Measurements from ENCODE around the gene NDUFAF8. TPM values are rescaled to one million over a fixed set of nuclear protein-coding genes. Genes with fewer than 3 reads are reported as not detected.
A peak's percentile ranks its signal among the peaks of the same experiment; 100 is the strongest.

Gene NDUFAF8
- polyA plus RNA-seq, 2 of the 4 experiments (the other 2 are of a cell fraction) = 179 to 308 TPM

DNA sequence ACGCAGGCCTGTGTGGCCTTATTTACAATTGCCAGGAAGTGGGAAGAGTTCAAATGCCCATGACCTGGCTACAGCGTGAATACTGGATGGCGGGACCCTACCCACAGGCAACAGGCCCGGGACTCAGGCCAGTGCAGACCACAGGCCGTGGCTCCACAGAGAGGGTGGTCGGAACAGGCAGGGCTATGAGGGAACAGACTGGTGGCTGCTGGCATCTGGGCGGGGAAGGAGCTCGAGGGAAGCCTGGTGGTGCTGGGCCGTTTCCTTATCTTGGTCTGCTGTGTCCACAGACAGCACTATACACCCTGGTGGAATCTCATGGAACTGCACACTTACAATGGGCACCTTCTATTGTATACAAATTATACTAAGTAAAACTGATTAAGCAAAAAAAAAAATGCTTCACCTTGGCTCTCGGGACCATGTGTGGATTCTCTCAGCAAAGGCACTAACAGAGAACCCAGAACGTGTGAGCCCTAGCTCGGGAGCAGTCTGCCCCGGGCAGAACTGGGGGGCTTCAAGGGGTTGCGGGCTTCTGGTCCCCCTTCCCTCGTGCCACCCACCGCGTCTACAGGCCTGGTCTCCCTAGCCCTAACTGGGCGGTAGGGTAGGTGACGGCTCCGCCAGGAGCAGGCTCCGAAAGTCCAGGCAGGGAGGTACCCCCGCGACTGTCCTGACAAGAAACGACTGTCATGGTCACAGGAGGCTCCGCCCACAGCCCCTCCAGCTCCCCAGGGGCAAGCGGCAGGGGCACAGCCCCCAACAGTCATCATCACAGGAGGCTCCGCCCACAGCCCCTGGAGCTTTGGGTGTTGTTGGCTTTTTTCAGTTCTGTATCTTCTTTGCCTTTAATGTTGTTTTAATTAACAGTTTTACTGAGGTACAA, 38.2 kb upstream of the NDUFAF8 start:
- ChIA-PET POLR2A (interaction anchor here (0.6 kb wide), 1 partner anchor 24 kb away, joined by 3 read pairs; no protein-coding TSS in a partner anchor), CTCF (interaction anchor here (0.5 to 13.7 kb wide), 36 partner anchors 10 to 975 kb away, joined by 3 to 175 read pairs (median 4); partner anchors contain the start of gene BAHCC1)
- FAIRE-seq = peak; percentile 88
- no peak overlapping the region for H3K4me3 ChIP-seq
- peak overlapping the region in 1 of 2 experiments; percentile 66; a peak in 2 of 6 replicates for H3K27ac ChIP-seq
- WGBS (ENCODE audit: missing lambda C conversion rate) = 65% methylated on average over 27 of the region's 27 CpGs
- no peaks in the 10 kb centered on the region for H3K4me1 ChIP-seq
- no peaks in the 10 kb centered on the region for H3K9me3 ChIP-seq
- peak; percentile 86 to 96 for ATAC-seq
- DNase-seq (ENCODE audit: low read depth in 1 of 2, low spot score in 1 of 2) = peak; percentile 81 to 92
- H3K4me2 ChIP-seq = no peak overlapping the region
- TF ChIP-seq, protein P1, sequence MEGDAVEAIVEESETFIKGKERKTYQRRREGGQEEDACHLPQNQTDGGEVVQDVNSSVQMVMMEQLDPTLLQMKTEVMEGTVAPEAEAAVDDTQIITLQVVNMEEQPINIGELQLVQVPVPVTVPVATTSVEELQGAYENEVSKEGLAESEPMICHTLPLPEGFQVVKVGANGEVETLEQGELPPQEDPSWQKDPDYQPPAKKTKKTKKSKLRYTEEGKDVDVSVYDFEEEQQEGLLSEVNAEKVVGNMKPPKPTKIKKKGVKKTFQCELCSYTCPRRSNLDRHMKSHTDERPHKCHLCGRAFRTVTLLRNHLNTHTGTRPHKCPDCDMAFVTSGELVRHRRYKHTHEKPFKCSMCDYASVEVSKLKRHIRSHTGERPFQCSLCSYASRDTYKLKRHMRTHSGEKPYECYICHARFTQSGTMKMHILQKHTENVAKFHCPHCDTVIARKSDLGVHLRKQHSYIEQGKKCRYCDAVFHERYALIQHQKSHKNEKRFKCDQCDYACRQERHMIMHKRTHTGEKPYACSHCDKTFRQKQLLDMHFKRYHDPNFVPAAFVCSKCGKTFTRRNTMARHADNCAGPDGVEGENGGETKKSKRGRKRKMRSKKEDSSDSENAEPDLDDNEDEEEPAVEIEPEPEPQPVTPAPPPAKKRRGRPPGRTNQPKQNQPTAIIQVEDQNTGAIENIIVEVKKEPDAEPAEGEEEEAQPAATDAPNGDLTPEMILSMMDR (IDR thresholded peaks at IDR 0.05) = peak; percentile 46
- no peak for TF ChIP-seq BHLHE40 (IDR thresholded peaks at IDR 0.05; ENCODE audit: low read depth, low read length)
- no peak for TF ChIP-seq POLR2A (IDR thresholded peaks at IDR 0.05; ENCODE audit: low read length)
- peak; percentile 38 to 49; a peak in 3 of 5 replicates for TF ChIP-seq RAD21 (conservative IDR thresholded peaks at IDR 0.05 in 1 of 2, IDR thresholded peaks at IDR 0.05 in 1 of 2)
- TF ChIP-seq MAZ (IDR thresholded peaks at IDR 0.05; ENCODE audit: borderline replicate concordance, low read depth, low read length) = no peak
- TF ChIP-seq MAFK (IDR thresholded peaks at IDR 0.05; ENCODE audit: partially characterized antibody) = peak; percentile 42
- TF ChIP-seq SMC3 (IDR thresholded peaks at IDR 0.05) = peak; percentile 48; the same call in 2 of the 3 replicates

DNA sequence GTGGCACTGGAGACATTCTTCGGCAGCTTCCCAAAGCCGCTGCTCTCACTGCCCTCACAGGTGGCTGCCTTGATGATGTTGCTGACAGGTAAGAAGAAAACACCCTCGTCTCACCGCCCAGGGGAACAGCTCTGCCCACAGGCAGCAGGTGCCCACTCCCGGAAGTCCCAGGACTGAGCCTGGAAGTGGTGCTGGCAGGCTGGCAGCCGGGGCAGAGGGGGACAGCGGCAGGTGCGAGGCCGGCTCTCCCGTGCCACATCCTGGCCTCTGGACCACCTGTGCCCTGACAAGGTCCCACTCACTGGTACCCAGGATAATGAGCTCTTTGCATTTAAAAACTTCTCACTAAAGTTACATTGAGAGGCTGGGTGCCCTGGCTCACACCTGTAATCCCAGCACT, 36.8 kb upstream of the NDUFAF8 start:
- FAIRE-seq (no peak), DNase-seq (ENCODE audit: low read depth in 1 of 2, low spot score in 1 of 2) (no peak), ATAC-seq (no peak)
- H3K4me2 ChIP-seq = no peak overlapping the region
- H3K9me3 ChIP-seq = no peaks in the 10 kb centered on the region
- H3K4me1 ChIP-seq = no peaks in the 10 kb centered on the region
- H3K4me3 ChIP-seq = no peak overlapping the region
- TF ChIP-seq PBX3 (IDR thresholded peaks at IDR 0.05) (no peak), HEYL (CRISPR knock-in tag; IDR thresholded peaks at IDR 0.05) (no peak), KDM1A (IDR thresholded peaks at IDR 0.05; ENCODE audit: low read depth) (no peak), HDAC2 (IDR thresholded peaks at IDR 0.05) (no peak)
- ChIA-PET POLR2A (no interaction called here), CTCF (interaction anchor here (0.9 to 13.7 kb wide), 8 partner anchors 9 to 103 kb away, joined by 3 to 175 read pairs (median 15); no protein-coding TSS in a partner anchor)
- 89% methylated on average over 10 of the region's 10 CpGs for WGBS (ENCODE audit: missing lambda C conversion rate)
- no peak overlapping the region for H3K27ac ChIP-seq

- POLR2A ChIA-PET = no interaction called here
- Histone ChIP-seq H3K9me3 (no peaks in the 10 kb centered on the region), H3K27ac (no peak overlapping the region), H3K4me2 (no peak overlapping the region), H3K4me3 (no peak overlapping the region), H3K4me1 (no peaks in the 10 kb centered on the region)
- CTCF ChIA-PET = interaction anchor here (0.6 to 13.7 kb wide), 7 partner anchors 12 to 1149 kb away, joined by 3 to 175 read pairs (median 4); no protein-coding TSS in a partner anchor
- DNase-seq (ENCODE audit: low read depth in 1 of 2, low spot score in 1 of 2) = no peak
- WGBS (ENCODE audit: missing lambda C conversion rate) = 96% methylated on average over 20 of the region's 20 CpGs
- FAIRE-seq = no peak
- ATAC-seq = no peak
- TF ChIP-seq BCL3 (IDR thresholded peaks at IDR 0.05) = no peak
- no peak for TF ChIP-seq RFX5 (IDR thresholded peaks at IDR 0.05)
- no peak for TF ChIP-seq RNF2 (IDR thresholded peaks at IDR 0.05; ENCODE audit: borderline replicate concordance, low read depth)
- TF ChIP-seq, protein P2, sequence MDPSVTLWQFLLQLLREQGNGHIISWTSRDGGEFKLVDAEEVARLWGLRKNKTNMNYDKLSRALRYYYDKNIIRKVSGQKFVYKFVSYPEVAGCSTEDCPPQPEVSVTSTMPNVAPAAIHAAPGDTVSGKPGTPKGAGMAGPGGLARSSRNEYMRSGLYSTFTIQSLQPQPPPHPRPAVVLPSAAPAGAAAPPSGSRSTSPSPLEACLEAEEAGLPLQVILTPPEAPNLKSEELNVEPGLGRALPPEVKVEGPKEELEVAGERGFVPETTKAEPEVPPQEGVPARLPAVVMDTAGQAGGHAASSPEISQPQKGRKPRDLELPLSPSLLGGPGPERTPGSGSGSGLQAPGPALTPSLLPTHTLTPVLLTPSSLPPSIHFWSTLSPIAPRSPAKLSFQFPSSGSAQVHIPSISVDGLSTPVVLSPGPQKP (IDR thresholded peaks at IDR 0.05; ENCODE audit: low read depth, low read length) = no peak
- no peak for TF ChIP-seq CHD4 (IDR thresholded peaks at IDR 0.05; ENCODE audit: borderline replicate concordance)
These were observed 36.0 kb upstream of the NDUFAF8 start for GRCh38 chr17:81203136-81203535.
